Measurements from ENCODE around the gene POC1A. TPM values are rescaled to one million over a fixed set of nuclear protein-coding genes. Genes with fewer than 3 reads are reported as not detected.
A peak's percentile ranks its signal among the peaks of the same experiment; 100 is the strongest.

Gene POC1A
- total and polyA plus RNA-seq, 9 of the 15 experiments (the other 6 are each of a cell fraction or from before 2014, with no cell fraction given): 7.2 to 17.5 (median 12.1) TPM

DNA sequence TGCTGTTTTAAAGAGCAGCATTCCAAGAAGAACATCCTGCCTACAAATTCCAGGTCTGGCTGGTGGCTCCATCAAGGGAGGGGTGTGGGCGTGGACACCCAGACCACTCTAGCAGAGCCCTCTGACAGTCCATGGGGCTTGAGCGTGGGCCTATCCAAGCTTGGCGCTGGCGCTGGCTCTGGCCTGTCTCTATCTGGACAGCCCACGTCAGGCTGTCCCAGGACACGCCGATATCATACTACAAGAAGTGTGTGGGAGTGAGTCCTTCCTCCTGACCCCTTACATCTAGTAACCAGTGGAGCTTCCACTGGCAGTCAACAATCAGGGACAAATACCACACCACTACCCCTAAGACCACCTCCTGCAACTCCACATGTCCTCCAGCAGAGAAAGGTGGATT is 80.7 kb downstream of the POC1A start:
- ChIA-PET POLR2A (no interaction called here), CTCF (ENCODE audit: low intra/inter-chr PET ratio) (no interaction called here)
- no peaks in the 10 kb centered on the region for H3K27me3 ChIP-seq (ENCODE audit: control insufficient read depth in 2 of 2, insufficient read depth in 2 of 2, low read length in 2 of 2)
- no peaks in the 10 kb centered on the region for H3K9me1 ChIP-seq (ENCODE audit: control insufficient read depth, insufficient read depth, low read length)
- H3K79me2 ChIP-seq (ENCODE audit: control insufficient read depth, insufficient read depth, low read length): no peaks in the 10 kb centered on the region
- 65% methylated on average over 2 of the region's 7 CpGs for WGBS (ENCODE audit: insufficient coverage, low coverage, missing lambda C conversion rate)
- no peak overlapping the region for H3K4me3 ChIP-seq
- no peaks in the 10 kb centered on the region for H4K20me1 ChIP-seq (replicated peaks; ENCODE audit: control insufficient read depth, insufficient read depth, low read length)
- in situ Hi-C loops (cut with MboI) (no loop called here), intact Hi-C loops (cut with micrococcal nuclease) (no loop called here)
- H3K9me3 ChIP-seq (replicated peaks; ENCODE audit: control insufficient read depth, insufficient read depth, low read depth, low read length): no peaks in the 10 kb centered on the region
- TF ChIP-seq ZNF12 (CRISPR knock-in tag; IDR thresholded peaks at IDR 0.05) (no peak), EGR1 (conservative IDR thresholded peaks at IDR 0.05) (0 out of 2 replicates have a peak, but pooled peaks have one; percentile 24), TRIM28 (IDR thresholded peaks at IDR 0.05) (no peak), RBM14 (IDR thresholded peaks at IDR 0.05; ENCODE audit: borderline replicate concordance, insufficient read depth, low read depth, low read length) (no peak), BRD9 (IDR thresholded peaks at IDR 0.05; ENCODE audit: low read depth, partially characterized antibody) (no peak)
- TF ChIP-seq, protein P1, sequence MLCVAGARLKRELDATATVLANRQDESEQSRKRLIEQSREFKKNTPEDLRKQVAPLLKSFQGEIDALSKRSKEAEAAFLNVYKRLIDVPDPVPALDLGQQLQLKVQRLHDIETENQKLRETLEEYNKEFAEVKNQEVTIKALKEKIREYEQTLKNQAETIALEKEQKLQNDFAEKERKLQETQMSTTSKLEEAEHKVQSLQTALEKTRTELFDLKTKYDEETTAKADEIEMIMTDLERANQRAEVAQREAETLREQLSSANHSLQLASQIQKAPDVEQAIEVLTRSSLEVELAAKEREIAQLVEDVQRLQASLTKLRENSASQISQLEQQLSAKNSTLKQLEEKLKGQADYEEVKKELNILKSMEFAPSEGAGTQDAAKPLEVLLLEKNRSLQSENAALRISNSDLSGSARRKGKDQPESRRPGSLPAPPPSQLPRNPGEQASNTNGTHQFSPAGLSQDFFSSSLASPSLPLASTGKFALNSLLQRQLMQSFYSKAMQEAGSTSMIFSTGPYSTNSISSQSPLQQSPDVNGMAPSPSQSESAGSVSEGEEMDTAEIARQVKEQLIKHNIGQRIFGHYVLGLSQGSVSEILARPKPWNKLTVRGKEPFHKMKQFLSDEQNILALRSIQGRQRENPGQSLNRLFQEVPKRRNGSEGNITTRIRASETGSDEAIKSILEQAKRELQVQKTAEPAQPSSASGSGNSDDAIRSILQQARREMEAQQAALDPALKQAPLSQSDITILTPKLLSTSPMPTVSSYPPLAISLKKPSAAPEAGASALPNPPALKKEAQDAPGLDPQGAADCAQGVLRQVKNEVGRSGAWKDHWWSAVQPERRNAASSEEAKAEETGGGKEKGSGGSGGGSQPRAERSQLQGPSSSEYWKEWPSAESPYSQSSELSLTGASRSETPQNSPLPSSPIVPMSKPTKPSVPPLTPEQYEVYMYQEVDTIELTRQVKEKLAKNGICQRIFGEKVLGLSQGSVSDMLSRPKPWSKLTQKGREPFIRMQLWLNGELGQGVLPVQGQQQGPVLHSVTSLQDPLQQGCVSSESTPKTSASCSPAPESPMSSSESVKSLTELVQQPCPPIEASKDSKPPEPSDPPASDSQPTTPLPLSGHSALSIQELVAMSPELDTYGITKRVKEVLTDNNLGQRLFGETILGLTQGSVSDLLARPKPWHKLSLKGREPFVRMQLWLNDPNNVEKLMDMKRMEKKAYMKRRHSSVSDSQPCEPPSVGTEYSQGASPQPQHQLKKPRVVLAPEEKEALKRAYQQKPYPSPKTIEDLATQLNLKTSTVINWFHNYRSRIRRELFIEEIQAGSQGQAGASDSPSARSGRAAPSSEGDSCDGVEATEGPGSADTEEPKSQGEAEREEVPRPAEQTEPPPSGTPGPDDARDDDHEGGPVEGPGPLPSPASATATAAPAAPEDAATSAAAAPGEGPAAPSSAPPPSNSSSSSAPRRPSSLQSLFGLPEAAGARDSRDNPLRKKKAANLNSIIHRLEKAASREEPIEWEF (CRISPR knock-in tag; IDR thresholded peaks at IDR 0.05): no peak
- H2AFZ ChIP-seq (ENCODE audit: low read depth, low read length): no peak overlapping the region
- H3K4me2 ChIP-seq (ENCODE audit: insufficient read depth, low read length): no peak overlapping the region
- H3K9ac ChIP-seq (ENCODE audit: insufficient read depth in 1 of 2, low read depth in 2 of 2, low read length in 2 of 2): no peak overlapping the region
- H3K36me3 ChIP-seq (ENCODE audit: control insufficient read depth, insufficient read depth, low read length): peaks cover 13% of the 10 kb centered on the region; the same call in 2 of the 3 replicates
- H3K4me1 ChIP-seq (replicated peaks in 1 of 2; ENCODE audit: control insufficient read depth in 2 of 2, insufficient read depth in 2 of 2, low read length in 2 of 2): peaks cover 2 to 15% of the 10 kb centered on the region in 2 experiments; a peak in 3 of 5 replicates
- no peak for FAIRE-seq
- no peak overlapping the region for H3K27ac ChIP-seq (ENCODE audit: extremely low read depth, low read depth, low read length)
- peak; percentile 47; the same call in 2 of the 3 replicates for ATAC-seq
- DNase-seq (ENCODE audit: extremely low read depth in 1 of 4, low spot score in 3 of 4): no peak
- BruUV-seq (replicated peaks): no TSS peak

All from K562 (cell line).